Suprapubic skin (tissue), 4 donors: ENCODE data around the gene VAMP5. TPM values are rescaled to one million over a fixed set of nuclear protein-coding genes. Genes with fewer than 3 reads are reported as not detected.
"Not testable (repeated sequence)": the region's sequence is repeated elsewhere in the genome, so short reads cannot be mapped to it uniquely, and the experiment has no call there.

Experiments used
- DNase-seq, 2 donors: peaks; one replicate each; pipeline ENCODE4 v3.0.0-alpha.2; 2019; ENCODE audit warnings: low spot score in 2 of 2
- H3K27ac ChIP-seq: fragments of 200-600 bp; sonication (generic); one replicate; pipeline ENCODE4 v1.5.1; 2019
- H3K27me3 ChIP-seq: fragments of 200-600 bp; sonication (generic); one replicate; pipeline ENCODE4 v1.5.1; 2019
- H3K36me3 ChIP-seq: fragments of 200-600 bp; sonication (generic); one replicate; pipeline ENCODE4 v1.5.1; 2019
- H3K4me1 ChIP-seq: fragments of 200-600 bp; sonication (generic); one replicate; pipeline ENCODE4 v1.5.1; 2019
- H3K4me3 ChIP-seq: fragments of 200-600 bp; sonication (generic); one replicate; pipeline ENCODE4 v1.5.1; 2019; ENCODE audit warnings: mild to moderate bottlenecking
- H3K9me3 ChIP-seq: fragments of 200-600 bp; sonication (generic); one replicate; pipeline ENCODE4 v1.5.1; 2019
- EP300 ChIP-seq: sonication (generic); formaldehyde crosslinking; IDR thresholded peaks from one replicate; pipeline ENCODE4 v1.6.1; 2017; ENCODE audit warnings: antibody characterized with exemption
- POLR2A ChIP-seq, 2 donors: fragments of 450-650 bp; IDR thresholded peaks; one replicate each; pipeline ENCODE4 v1.6.1; 2017; ENCODE audit warnings: antibody characterized with exemption in 2 of 2, mild to moderate bottlenecking in 2 of 2, moderate library complexity in 2 of 2
- POLR2AphosphoS5 ChIP-seq, 3 donors: sonication (generic); formaldehyde crosslinking; IDR thresholded peaks; one replicate each; pipeline ENCODE4 v1.6.1; 2017; ENCODE audit warnings: antibody characterized with exemption in 3 of 3
- WGBS: methylation state at CpG from one replicate; pipeline ENCODE4 v1.1.5; 2018; 5-methylcytosine and 5-hydroxymethylcytosine counted together
- total RNA-seq, 4 donors: library from RNA; depleted of rRNA; stranded (reverse); fragments of >200 nt; gene quantifications; one replicate each; pipeline ENCODE4 v1.1.0, GENCODE V29; 2016
- TF ChIP-seq, protein P1 (sequence below), 2 donors: fragments of 200-600 bp in 1 of 2; fragments of 450-650 bp in 1 of 2; sonication (generic) in 1 of 2; IDR thresholded peaks; one replicate each; pipeline ENCODE4 v1.5.1; 2016 to 2019; ENCODE audit warnings: antibody characterized with exemption in 2 of 2, mild to moderate bottlenecking in 1 of 2, moderate library complexity in 1 of 2

The VAMP5 gene
- total RNA-seq, 4 donors from 2014 or later, result 7.9 to 24.1 (median 14.0) TPM

- Histone ChIP-seq H3K27me3 (no peaks in the 10 kb centered on the region), H3K36me3 (peaks cover 58% of the 10 kb centered on the region), H3K9me3 (no peaks in the 10 kb centered on the region), H3K4me3 (no peak overlapping the region), H3K4me1 (peaks cover 19% of the 10 kb centered on the region), H3K27ac (no peak overlapping the region)
- 94% methylated on average over 5 of the region's 5 CpGs for WGBS
- DNase-seq, result no peak
- TF ChIP-seq EP300, result no peak
- TF ChIP-seq, protein P1, sequence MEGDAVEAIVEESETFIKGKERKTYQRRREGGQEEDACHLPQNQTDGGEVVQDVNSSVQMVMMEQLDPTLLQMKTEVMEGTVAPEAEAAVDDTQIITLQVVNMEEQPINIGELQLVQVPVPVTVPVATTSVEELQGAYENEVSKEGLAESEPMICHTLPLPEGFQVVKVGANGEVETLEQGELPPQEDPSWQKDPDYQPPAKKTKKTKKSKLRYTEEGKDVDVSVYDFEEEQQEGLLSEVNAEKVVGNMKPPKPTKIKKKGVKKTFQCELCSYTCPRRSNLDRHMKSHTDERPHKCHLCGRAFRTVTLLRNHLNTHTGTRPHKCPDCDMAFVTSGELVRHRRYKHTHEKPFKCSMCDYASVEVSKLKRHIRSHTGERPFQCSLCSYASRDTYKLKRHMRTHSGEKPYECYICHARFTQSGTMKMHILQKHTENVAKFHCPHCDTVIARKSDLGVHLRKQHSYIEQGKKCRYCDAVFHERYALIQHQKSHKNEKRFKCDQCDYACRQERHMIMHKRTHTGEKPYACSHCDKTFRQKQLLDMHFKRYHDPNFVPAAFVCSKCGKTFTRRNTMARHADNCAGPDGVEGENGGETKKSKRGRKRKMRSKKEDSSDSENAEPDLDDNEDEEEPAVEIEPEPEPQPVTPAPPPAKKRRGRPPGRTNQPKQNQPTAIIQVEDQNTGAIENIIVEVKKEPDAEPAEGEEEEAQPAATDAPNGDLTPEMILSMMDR (IDR thresholded peaks at IDR 0.05), result no peak
- TF ChIP-seq POLR2A (IDR thresholded peaks at IDR 0.05), result no peak
- TF ChIP-seq POLR2AphosphoS5 (IDR thresholded peaks at IDR 0.05), result no peak
These were observed 27.1 kb upstream of the VAMP5 start for GRCh38 chr2:85557130-85557529.

- H3K9me3 ChIP-seq, result no peaks in the 10 kb centered on the region
- no peaks in the 10 kb centered on the region for H3K27me3 ChIP-seq
- peaks cover 22% of the 10 kb centered on the region for H3K4me1 ChIP-seq
- TF ChIP-seq POLR2A (IDR thresholded peaks at IDR 0.05) (no peak), POLR2AphosphoS5 (IDR thresholded peaks at IDR 0.05) (no peak), EP300 (no peak)
- TF ChIP-seq, protein P1 (IDR thresholded peaks at IDR 0.05), result no peak
- H3K4me3 ChIP-seq, result no peak overlapping the region
- 95% methylated on average over 1 of the region's 1 CpG for WGBS
- no peak overlapping the region for H3K27ac ChIP-seq
- peaks cover 49% of the 10 kb centered on the region for H3K36me3 ChIP-seq
- DNase-seq, result no peak
These were observed 26.1 kb upstream of the VAMP5 start for GRCh38 chr2:85558160-85558559.

- 78% methylated on average over 12 of the region's 12 CpGs for WGBS
- not testable (repeated sequence) for DNase-seq, H3K27me3 ChIP-seq, H3K9me3 ChIP-seq
- H3K4me3 ChIP-seq, result peak overlapping the region; percentile 86
- H3K36me3 ChIP-seq, result peaks cover 27% of the 10 kb centered on the region
- H3K4me1 ChIP-seq, result peaks cover 22% of the 10 kb centered on the region
- peak overlapping the region; percentile 69 for H3K27ac ChIP-seq
These were observed 23.9 kb upstream of the VAMP5 start for GRCh38 chr2:85560403-85560726.

DNA sequence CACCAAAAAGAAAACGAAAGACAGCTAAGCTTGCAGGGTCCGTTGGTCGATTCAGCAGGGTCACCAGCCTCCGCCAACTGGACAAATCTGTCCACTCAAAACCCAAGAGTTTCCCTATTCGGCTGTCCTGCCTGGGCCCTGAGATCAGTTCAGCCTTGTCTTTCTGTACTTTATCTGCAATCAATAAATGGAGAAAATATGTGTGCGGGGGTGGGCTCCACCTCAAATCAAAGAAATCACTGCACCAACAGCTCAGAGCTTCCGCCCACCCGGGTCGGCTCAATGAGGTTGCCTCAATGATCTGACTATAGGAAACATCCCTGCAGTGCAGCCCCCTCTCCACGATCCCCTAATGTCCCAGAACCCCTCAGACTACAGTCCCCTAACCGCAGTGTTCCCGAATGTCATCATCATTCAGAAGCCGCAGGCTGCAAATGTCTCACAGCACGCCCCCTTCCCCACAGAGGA is 23.4 kb upstream of the VAMP5 start:
- Histone ChIP-seq H3K36me3 (peaks cover 23% of the 10 kb centered on the region), H3K4me1 (peaks cover 22% of the 10 kb centered on the region), H3K27me3 (no peaks in the 10 kb centered on the region), H3K27ac (peak overlapping the region; percentile 69), H3K4me3 (peak overlapping the region; percentile 86), H3K9me3 (no peaks in the 10 kb centered on the region)
- TF ChIP-seq EP300, result no peak
- no peak for TF ChIP-seq POLR2A (IDR thresholded peaks at IDR 0.05)
- TF ChIP-seq, protein P1 (IDR thresholded peaks at IDR 0.05), result no peak
- TF ChIP-seq POLR2AphosphoS5 (IDR thresholded peaks at IDR 0.05), result no peak
- 5% methylated on average over 14 of the region's 14 CpGs for WGBS
- DNase-seq, result no peak

GRCh38 chr2:85561280-85562212 is 22.7 kb upstream of the VAMP5 start, which contains the start of gene GGCX:
Gene GGCX (minus strand): TSS chr2:85561493. CDS start chr2:85561428, 65 bp downstream.
- Histone ChIP-seq H3K36me3 (peaks cover 19% of the 10 kb centered on the region), H3K9me3 (no peaks in the 10 kb centered on the region), H3K27me3 (no peaks in the 10 kb centered on the region), H3K27ac (peak within 1 kb of the TSS; percentile 69), H3K4me1 (peaks cover 22% of the 10 kb centered on the region), H3K4me3 (peak within 1 kb of the TSS; percentile 86)
- 6% methylated on average over 27 of the region's 64 CpGs for whole genome bisulfite sequencing
- peak; percentile 97 for DNase-seq
- peak in 1 of 2 donors; percentile 75 for TF ChIP-seq POLR2A (IDR thresholded peaks at IDR 0.05)
- TF ChIP-seq, protein P1 (IDR thresholded peaks at IDR 0.05), result peak in 1 of 2 donors; percentile 17
- TF ChIP-seq EP300, result no peak
- peak in 1 of 3 donors; percentile 53 for TF ChIP-seq POLR2AphosphoS5 (IDR thresholded peaks at IDR 0.05)
